WTC11 (cell line): ENCODE data around the gene NAV2.

Experiments
- ARID4B ChIP-seq: sonication (generic); formaldehyde crosslinking; IDR thresholded peaks from 2 replicates; pipeline ENCODE4 v1.8.0; 2023; ENCODE audit warnings: missing genetic modification reagents, mild to moderate bottlenecking, borderline replicate concordance
- ATF2 ChIP-seq: sonication (generic); formaldehyde crosslinking; IDR thresholded peaks from 2 replicates; pipeline ENCODE4 v1.8.1; 2022; ENCODE audit warnings: low read depth, missing genetic modification reagents, borderline replicate concordance
- CTCF ChIP-seq: fragments of 200-600 bp; IDR thresholded peaks from 2 replicates; pipeline ENCODE4 v1.8.0; 2022; ENCODE audit warnings: antibody characterized with exemption
- ETV6 ChIP-seq: sonication (generic); formaldehyde crosslinking; IDR thresholded peaks from 2 replicates; pipeline ENCODE4 v1.8.1; 2022; ENCODE audit warnings: mild to moderate bottlenecking, missing genetic modification reagents
- IRF1 ChIP-seq: sonication (generic); formaldehyde crosslinking; IDR thresholded peaks from 2 replicates; pipeline ENCODE4 v1.8.0; 2023; ENCODE audit warnings: missing genetic modification reagents
- MAX ChIP-seq: sonication (generic); formaldehyde crosslinking; IDR thresholded peaks from 2 replicates; pipeline ENCODE4 v1.8.0; 2022; ENCODE audit warnings: mild to moderate bottlenecking, missing genetic modification reagents
- MYBL2 ChIP-seq: sonication (generic); formaldehyde crosslinking; IDR thresholded peaks from 2 replicates; pipeline ENCODE4 v1.8.1; 2023; ENCODE audit warnings: mild to moderate bottlenecking, moderate library complexity, missing genetic modification reagents
- NFATC4 ChIP-seq: fragments of 250-450 bp; sonication (Bioruptor Pico); IDR thresholded peaks from 2 replicates; pipeline ENCODE4 v1.9.0; 2021; ENCODE audit warnings: mild to moderate bottlenecking
- PREB ChIP-seq: sonication (generic); formaldehyde crosslinking; IDR thresholded peaks from 2 replicates; pipeline ENCODE4 v1.8.1; 2022; ENCODE audit warnings: mild to moderate bottlenecking, missing genetic modification reagents, moderate library complexity, borderline replicate concordance
- ZNF138 ChIP-seq: sonication (generic); formaldehyde crosslinking; conservative IDR thresholded peaks from 2 replicates; pipeline ENCODE4 v1.8.1; 2022; ENCODE audit warnings: mild to moderate bottlenecking, moderate library complexity, missing genetic modification reagents
- ZNF396 ChIP-seq: fragments of 250-450 bp; sonication (Bioruptor Pico); IDR thresholded peaks from 2 replicates; pipeline ENCODE4 v1.8.0; 2021; ENCODE audit warnings: mild to moderate bottlenecking, moderate library complexity, borderline replicate concordance

- TF ChIP-seq CTCF (no peak), ETV6 (no peak), ZNF138 (no peak), MAX (CRISPR knock-in tag) (no peak), ARID4B (no peak), MYBL2 (CRISPR knock-in tag) (no peak), IRF1 (no peak), ZNF396 (CRISPR knock-in tag) (no peak), ATF2 (CRISPR knock-in tag) (no peak), NFATC4 (CRISPR knock-in tag) (no peak), PREB (CRISPR knock-in tag) (no peak)
These were observed 249.6 kb downstream of the NAV2 start for GRCh38 chr11:19962053-19962800.
